AG10803 (cell line): ENCODE results near the gene TIMM29.
A peak's percentile ranks its signal among the peaks of the same experiment; 100 is the strongest.
"Not testable (repeated sequence)": the region's sequence is repeated elsewhere in the genome, so short reads cannot be mapped to it uniquely, and the experiment has no call there.

ENCODE experiments used
- DNase-seq: peaks from one replicate; pipeline ENCODE4 v3.0.0; 2010; ENCODE audit warnings: low read depth
- H3K4me3 ChIP-seq: 2 replicates; pipeline ENCODE4 v1.5.1; 2011; ENCODE audit warnings: mild to moderate bottlenecking, low read length, control low read depth
- CTCF ChIP-seq: conservative IDR thresholded peaks from 2 replicates; pipeline ENCODE4 v1.5.1; 2011; ENCODE audit warnings: mild to moderate bottlenecking, low read length, control low read depth, inconsistent platforms

TIMM29 gene

GRCh38 chr19:10924597-10924996 is 4.0 kb upstream of the TIMM29 start:
- H3K4me3 ChIP-seq, result no peak overlapping the region
- DNase-seq, result no peak
- TF ChIP-seq CTCF, result no peak

GRCh38 chr19:10927730-10928562 is 665 bp upstream of the TIMM29 start:
- peak overlapping the region; percentile 84 for H3K4me3 ChIP-seq
- no peak for TF ChIP-seq CTCF
- peak; percentile 25 for DNase-seq

GRCh38 chr19:10929402-10929794 is 787 bp downstream of the TIMM29 start:
- DNase-seq, result no peak
- H3K4me3 ChIP-seq, result peak overlapping the region; percentile 84
- no peak for TF ChIP-seq CTCF

- no peak for TF ChIP-seq CTCF
- no peak for DNase-seq
- H3K4me3 ChIP-seq, result no peak overlapping the region
Observed at GRCh38 chr19:10935371-10936059, 6.9 kb downstream of the TIMM29 start.

- peak; percentile 76 for TF ChIP-seq CTCF
- no peak overlapping the region for H3K4me3 ChIP-seq
- DNase-seq, result peak; percentile 80
Observed at GRCh38 chr19:10936661-10937084, 8.1 kb downstream of the TIMM29 start.

GRCh38 chr19:10941649-10942048 is 13.0 kb downstream of the TIMM29 start:
- not testable (repeated sequence) for H3K4me3 ChIP-seq, DNase-seq

GRCh38 chr19:10943412-10943811 is 14.8 kb downstream of the TIMM29 start:
- not testable (repeated sequence) for H3K4me3 ChIP-seq, DNase-seq

GRCh38 chr19:10945264-10945663 is 16.7 kb downstream of the TIMM29 start:
- no peak for TF ChIP-seq CTCF
- DNase-seq, result no peak

More at GRCh38 chr19:10945264-10945663, 16.7 kb downstream of the TIMM29 start:
- no peak overlapping the region for H3K4me3 ChIP-seq
